ENCODE data around the gene VPS41.

The VPS41 gene

GRCh38 chr7:38878694-38879457 lies 30.1 kb downstream of the VPS41 start:
- no peak for DNase-seq (ENCODE audit: low spot score)

GRCh38 chr7:38873433-38873832 lies 35.6 kb downstream of the VPS41 start:
- DNase-seq (ENCODE audit: low spot score), result no peak
- TF ChIP-seq CTCF (IDR thresholded peaks at IDR 0.05; ENCODE audit: extremely low read depth, missing control alignments), result no peak

More at GRCh38 chr7:38878694-38879457, 30.1 kb downstream of the VPS41 start:
- no peak for TF ChIP-seq CTCF (IDR thresholded peaks at IDR 0.05; ENCODE audit: extremely low read depth, missing control alignments)

- no peak for TF ChIP-seq CTCF (IDR thresholded peaks at IDR 0.05; ENCODE audit: extremely low read depth, missing control alignments)
These were observed 36.8 kb downstream of the VPS41 start for GRCh38 chr7:38872202-38872601.

GRCh38 chr7:38870147-38870546 lies 38.8 kb downstream of the VPS41 start:
- no peak for TF ChIP-seq CTCF (IDR thresholded peaks at IDR 0.05; ENCODE audit: extremely low read depth, missing control alignments)
- DNase-seq (ENCODE audit: low spot score), result no peak

More at GRCh38 chr7:38872202-38872601, 36.8 kb downstream of the VPS41 start:
- no peak for DNase-seq (ENCODE audit: low spot score)

- TF ChIP-seq CTCF (IDR thresholded peaks at IDR 0.05; ENCODE audit: extremely low read depth, missing control alignments), result no peak
- DNase-seq (ENCODE audit: low spot score), result no peak
These were observed 45.2 kb downstream of the VPS41 start for GRCh38 chr7:38863601-38864291.

- TF ChIP-seq CTCF (IDR thresholded peaks at IDR 0.05; ENCODE audit: extremely low read depth, missing control alignments), result no peak
- no peak for DNase-seq (ENCODE audit: low spot score)
These were observed 46.3 kb downstream of the VPS41 start for GRCh38 chr7:38862666-38863065.

GRCh38 chr7:38858259-38858884 lies 50.6 kb downstream of the VPS41 start:
- TF ChIP-seq CTCF (IDR thresholded peaks at IDR 0.05; ENCODE audit: extremely low read depth, missing control alignments), result no peak
- no peak for DNase-seq (ENCODE audit: low spot score)
